K562 (cell line): Measurements from ENCODE around the gene TP73. TPM values are rescaled to one million over a fixed set of nuclear protein-coding genes. Genes with fewer than 3 reads are reported as not detected.

Experiments used
- ATF7 ChIP-seq: fragments of 450-650 bp; IDR thresholded peaks from 2 replicates; pipeline ENCODE4 v1.7.1; 2014; ENCODE audit warnings: mild to moderate bottlenecking, moderate library complexity
- CBFA2T3 ChIP-seq: fragments of 450-650 bp; IDR thresholded peaks from 2 replicates; pipeline ENCODE4 v1.6.1; 2017
- CREM ChIP-seq: IDR thresholded peaks from 2 replicates; pipeline ENCODE4 v1.6.1; 2014; ENCODE audit warnings: antibody characterized with exemption, low read depth
- ELF4 ChIP-seq: fragments of 450-650 bp; formaldehyde crosslinking; IDR thresholded peaks from 2 replicates; pipeline ENCODE4 v1.4.0; 2022; ENCODE audit warnings: missing genetic modification characterization
- EZH2 ChIP-seq: IDR thresholded peaks from 2 replicates; pipeline ENCODE4 v1.6.1; 2012; ENCODE audit warnings: low read depth, mild to moderate bottlenecking, inconsistent platforms, low read length, borderline replicate concordance
- FOXP1 ChIP-seq: sonication (generic); formaldehyde crosslinking; IDR thresholded peaks from 2 replicates; pipeline ENCODE4 v1.8.0; 2022; ENCODE audit warnings: mild to moderate bottlenecking, missing genetic modification reagents
- HMG20A ChIP-seq: fragments of 450-650 bp; formaldehyde crosslinking; conservative IDR thresholded peaks from 2 replicates; pipeline ENCODE4 v1.4.0; 2020; ENCODE audit warnings: mild to moderate bottlenecking, mixed read lengths
- HNRNPK ChIP-seq: fragments of 200-400 bp; formaldehyde crosslinking; IDR thresholded peaks from one replicate; pipeline ENCODE4 v1.6.1; 2018; ENCODE audit warnings: mild to moderate bottlenecking, low read depth, low read length; ENCODE audit not compliant: poor library complexity, severe bottlenecking
- KAT8 ChIP-seq: fragments of 450-650 bp; IDR thresholded peaks from 2 replicates; pipeline ENCODE4 v1.6.1; 2016; ENCODE audit warnings: low read depth, mild to moderate bottlenecking
- MECOM ChIP-seq: fragments of 250-450 bp; sonication (Bioruptor Pico); IDR thresholded peaks from 2 replicates; pipeline ENCODE4 v1.8.0; 2022; ENCODE audit warnings: inconsistent platforms
- RBM15 ChIP-seq: fragments of 200-400 bp; formaldehyde crosslinking; IDR thresholded peaks from 2 replicates; pipeline ENCODE4 v1.6.1; 2018; ENCODE audit warnings: mild to moderate bottlenecking, low read length, moderate library complexity; ENCODE audit not compliant: insufficient read depth
- SP1 ChIP-seq: sonication (generic); formaldehyde crosslinking; IDR thresholded peaks from 2 replicates; pipeline ENCODE4 v1.8.1; 2022; ENCODE audit warnings: mild to moderate bottlenecking, missing genetic modification reagents
- SUPT5H ChIP-seq: fragments of 450-650 bp; IDR thresholded peaks from 2 replicates; pipeline ENCODE4 v1.6.1; 2016
- THRAP3 ChIP-seq: fragments of 450-650 bp; IDR thresholded peaks from 2 replicates; pipeline ENCODE4 v1.6.1; 2016; ENCODE audit warnings: mild to moderate bottlenecking, inconsistent platforms, borderline replicate concordance
- ZBTB26 ChIP-seq: fragments of 450-650 bp; formaldehyde crosslinking; IDR thresholded peaks from 2 replicates; pipeline ENCODE4 v1.4.0; 2022; ENCODE audit warnings: missing genetic modification characterization
- ZKSCAN8 ChIP-seq: fragments of 200-800 bp; sonication (Bioruptor generic); IDR thresholded peaks from 2 replicates; pipeline ENCODE4 v1.6.1; 2016; ENCODE audit warnings: missing genetic modification characterization, missing compliant biosample characterization
- ZNF263 ChIP-seq: sonication (generic); formaldehyde crosslinking; IDR thresholded peaks from 2 replicates; pipeline ENCODE4 v1.8.0; 2022; ENCODE audit warnings: mild to moderate bottlenecking, missing genetic modification reagents, borderline replicate concordance
- ZNF3 ChIP-seq: fragments of 250-450 bp; sonication (Bioruptor Pico); IDR thresholded peaks from 2 replicates; pipeline ENCODE4 v1.5.0; 2021; ENCODE audit warnings: mild to moderate bottlenecking, moderate library complexity
- ZNF444 ChIP-seq: fragments of 250-450 bp; sonication (Bioruptor Pico); IDR thresholded peaks from 2 replicates; pipeline ENCODE4 v1.4.0; 2020; ENCODE audit warnings: mild to moderate bottlenecking, moderate library complexity
- ZNF561 ChIP-seq: fragments of 450-650 bp; formaldehyde crosslinking; conservative IDR thresholded peaks from 2 replicates; pipeline ENCODE4 v1.4.0; 2020; ENCODE audit warnings: mild to moderate bottlenecking, moderate library complexity
- polyA plus RNA-seq, 8 experiments: library from polyadenylated mRNA; depleted of rRNA in 4 of 8; stranded (reverse) in 5 of 8; unstranded in 3 of 8; fragments of >200 nt; fragmentation: Nextera tagmentation in 2 of 8; fragmentation: Illumina TruSeq in 1 of 8; extraction: Ambion mirVana in 2 of 8; extraction: Trizol in 1 of 8; gene quantifications; 2 replicates each; pipeline versions ENCODE4 v1.2.1 to v1.2.3, GENCODE V29; 2011 to 2014; ENCODE audit warnings: inconsistent platforms in 1 of 8, missing spikeins in 1 of 8
- total RNA-seq, 7 experiments: library from RNA; depleted of rRNA in 6 of 7; stranded (reverse); fragments of >200 nt in 6 of 7; fragmentation: Illumina TruSeq in 2 of 7; extraction: Trizol in 2 of 7; gene quantifications; 2 replicates each; pipeline versions ENCODE4 v1.2.1 to v1.2.3, GENCODE V29; 2011 to 2021; ENCODE audit warnings: low replicate concordance in 1 of 7
- TF ChIP-seq, protein P1 (sequence below): fragments of 450-650 bp; formaldehyde crosslinking; IDR thresholded peaks from 2 replicates; pipeline ENCODE4 v1.4.0; 2020; ENCODE audit warnings: mild to moderate bottlenecking, moderate library complexity
- TF ChIP-seq, protein P2 (sequence below): IDR thresholded peaks from 2 replicates; pipeline ENCODE4 v1.6.1; 2012; ENCODE audit warnings: low read depth, low read length, improper control_type of control experiment, borderline replicate concordance
- TF ChIP-seq, protein P3 (sequence below): sonication (generic); formaldehyde crosslinking; IDR thresholded peaks from 2 replicates; pipeline ENCODE4 v1.8.0; 2022; ENCODE audit warnings: mild to moderate bottlenecking, missing genetic modification reagents, borderline replicate concordance

Gene TP73
- total and polyA plus RNA-seq, 9 of the 15 experiments (the other 6 are each of a cell fraction or from before 2014, with no cell fraction given) = 0.07 to 1.6 (median 0.40) TPM; not detected in 2

GRCh38 chr1:3776231-3776961, 124.1 kb downstream of the TP73 start (continued):
- no peak for TF ChIP-seq CREM
- TF ChIP-seq HMG20A = no peak
- TF ChIP-seq ELF4 (CRISPR knock-in tag) = no peak
- TF ChIP-seq ZNF3 (CRISPR knock-in tag) = no peak
- TF ChIP-seq ZNF561 (CRISPR knock-in tag) = no peak
- TF ChIP-seq, protein P1, sequence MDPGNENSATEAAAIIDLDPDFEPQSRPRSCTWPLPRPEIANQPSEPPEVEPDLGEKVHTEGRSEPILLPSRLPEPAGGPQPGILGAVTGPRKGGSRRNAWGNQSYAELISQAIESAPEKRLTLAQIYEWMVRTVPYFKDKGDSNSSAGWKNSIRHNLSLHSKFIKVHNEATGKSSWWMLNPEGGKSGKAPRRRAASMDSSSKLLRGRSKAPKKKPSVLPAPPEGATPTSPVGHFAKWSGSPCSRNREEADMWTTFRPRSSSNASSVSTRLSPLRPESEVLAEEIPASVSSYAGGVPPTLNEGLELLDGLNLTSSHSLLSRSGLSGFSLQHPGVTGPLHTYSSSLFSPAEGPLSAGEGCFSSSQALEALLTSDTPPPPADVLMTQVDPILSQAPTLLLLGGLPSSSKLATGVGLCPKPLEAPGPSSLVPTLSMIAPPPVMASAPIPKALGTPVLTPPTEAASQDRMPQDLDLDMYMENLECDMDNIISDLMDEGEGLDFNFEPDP (CRISPR knock-in tag) = no peak
- no peak for TF ChIP-seq HNRNPK
- no peak for TF ChIP-seq KAT8
- no peak; the same call in 1 of the 2 replicates for TF ChIP-seq SP1 (CRISPR knock-in tag)
- TF ChIP-seq, protein P2, sequence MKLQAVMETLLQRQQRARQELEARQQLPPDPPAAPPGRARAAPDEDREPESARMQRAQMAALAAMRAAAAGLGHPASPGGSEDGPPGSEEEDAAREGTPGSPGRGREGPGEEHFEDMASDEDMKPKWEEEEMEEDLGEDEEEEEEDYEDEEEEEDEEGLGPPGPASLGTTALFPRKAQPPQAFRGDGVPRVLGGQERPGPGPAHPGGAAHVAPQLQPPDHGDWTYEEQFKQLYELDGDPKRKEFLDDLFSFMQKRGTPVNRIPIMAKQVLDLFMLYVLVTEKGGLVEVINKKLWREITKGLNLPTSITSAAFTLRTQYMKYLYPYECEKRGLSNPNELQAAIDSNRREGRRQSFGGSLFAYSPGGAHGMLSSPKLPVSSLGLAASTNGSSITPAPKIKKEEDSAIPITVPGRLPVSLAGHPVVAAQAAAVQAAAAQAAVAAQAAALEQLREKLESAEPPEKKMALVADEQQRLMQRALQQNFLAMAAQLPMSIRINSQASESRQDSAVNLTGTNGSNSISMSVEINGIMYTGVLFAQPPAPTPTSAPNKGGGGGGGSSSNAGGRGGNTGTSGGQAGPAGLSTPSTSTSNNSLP = no peak
- TF ChIP-seq SUPT5H = peak; percentile 20; the same call in 1 of the 2 replicates
- no peak for TF ChIP-seq CBFA2T3
- TF ChIP-seq RBM15 = no peak
- no peak for TF ChIP-seq ZNF444
- no peak for TF ChIP-seq ZKSCAN8 (CRISPR knock-in tag)
- no peak for TF ChIP-seq ZNF263 (CRISPR knock-in tag)
- TF ChIP-seq, protein P3, sequence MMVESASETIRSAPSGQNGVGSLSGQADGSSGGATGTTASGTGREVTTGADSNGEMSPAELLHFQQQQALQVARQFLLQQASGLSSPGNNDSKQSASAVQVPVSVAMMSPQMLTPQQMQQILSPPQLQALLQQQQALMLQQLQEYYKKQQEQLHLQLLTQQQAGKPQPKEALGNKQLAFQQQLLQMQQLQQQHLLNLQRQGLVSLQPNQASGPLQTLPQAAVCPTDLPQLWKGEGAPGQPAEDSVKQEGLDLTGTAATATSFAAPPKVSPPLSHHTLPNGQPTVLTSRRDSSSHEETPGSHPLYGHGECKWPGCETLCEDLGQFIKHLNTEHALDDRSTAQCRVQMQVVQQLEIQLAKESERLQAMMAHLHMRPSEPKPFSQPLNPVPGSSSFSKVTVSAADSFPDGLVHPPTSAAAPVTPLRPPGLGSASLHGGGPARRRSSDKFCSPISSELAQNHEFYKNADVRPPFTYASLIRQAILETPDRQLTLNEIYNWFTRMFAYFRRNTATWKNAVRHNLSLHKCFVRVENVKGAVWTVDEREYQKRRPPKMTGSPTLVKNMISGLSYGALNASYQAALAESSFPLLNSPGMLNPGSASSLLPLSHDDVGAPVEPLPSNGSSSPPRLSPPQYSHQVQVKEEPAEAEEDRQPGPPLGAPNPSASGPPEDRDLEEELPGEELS (CRISPR knock-in tag) = no peak; the same call in 1 of the 2 replicates
- 0 out of 2 replicates have a peak, but pooled peaks have one; percentile 2 for TF ChIP-seq FOXP1 (CRISPR knock-in tag)
- no peak for TF ChIP-seq EZH2
- TF ChIP-seq ATF7 = no peak
- no peak for TF ChIP-seq THRAP3
- TF ChIP-seq MECOM = no peak
- TF ChIP-seq ZBTB26 = no peak
